ENCODE data around the gene FAM114A2. TPM values are rescaled to one million over a fixed set of nuclear protein-coding genes. Genes with fewer than 3 reads are reported as not detected.
A peak's percentile ranks its signal among the peaks of the same experiment; 100 is the strongest.
"Not testable (repeated sequence)": the region's sequence is repeated elsewhere in the genome, so short reads cannot be mapped to it uniquely, and the experiment has no call there.

Gene FAM114A2
- polyA plus RNA-seq, 4 donors: 7.2 to 18.5 (median 10.8) TPM

GRCh38 chr5:154077696-154078095, 39.0 kb upstream of the FAM114A2 start:
- FAIRE-seq (peak; percentile 36), DNase-seq (peak; percentile 68 to 96)
- Histone ChIP-seq H3K36me3 (ENCODE audit: control insufficient read depth in 3 of 3, insufficient read depth in 2 of 3, low read depth in 1 of 3, low read length in 3 of 3) (no peaks in the 10 kb centered on the region), H3K27me3 (ENCODE audit: control insufficient read depth in 3 of 3, insufficient read depth in 3 of 3, low read length in 3 of 3) (no peaks in the 10 kb centered on the region), H3K9me3 (ENCODE audit: control insufficient read depth in 2 of 2, insufficient read depth in 1 of 2, low read depth in 1 of 2, low read length in 1 of 2) (no peaks in the 10 kb centered on the region), H3K4me3 (ENCODE audit: low read depth in 1 of 3, low read length in 3 of 3) (no peak overlapping the region), H3K4me1 (ENCODE audit: control insufficient read depth in 3 of 3, insufficient read depth in 2 of 3, low read depth in 1 of 3, low read length in 2 of 3) (peaks cover 7 to 9% (median 7%) of the 10 kb centered on the region in 3 donors), H3K27ac (ENCODE audit: low read depth in 1 of 3, low read length in 2 of 3) (peak overlapping the region in 1 of 3 donors; percentile 17)
- WGBS, 3 donors: 13 to 37% (median 26%) methylated on average over 1 of the region's 1 CpG

GRCh38 chr5:154076240-154076922, 37.7 kb upstream of the FAM114A2 start:
- no peaks in the 10 kb centered on the region for H3K27me3 ChIP-seq (ENCODE audit: control insufficient read depth in 3 of 3, insufficient read depth in 3 of 3, low read length in 3 of 3)
- WGBS, 3 donors: 60 to 83% (median 63%) methylated on average over 5 of the region's 5 CpGs
- FAIRE-seq (no peak), DNase-seq (peak in 1 of 2 donors; percentile 26)
- H3K36me3 ChIP-seq (ENCODE audit: control insufficient read depth in 3 of 3, insufficient read depth in 2 of 3, low read depth in 1 of 3, low read length in 3 of 3): no peaks in the 10 kb centered on the region
- H3K9me3 ChIP-seq (ENCODE audit: control insufficient read depth in 2 of 2, insufficient read depth in 1 of 2, low read depth in 1 of 2, low read length in 1 of 2): no peaks in the 10 kb centered on the region
- H3K27ac ChIP-seq (ENCODE audit: low read depth in 1 of 3, low read length in 2 of 3): no peak overlapping the region
- H3K4me1 ChIP-seq (ENCODE audit: control insufficient read depth in 3 of 3, insufficient read depth in 2 of 3, low read depth in 1 of 3, low read length in 2 of 3): peaks cover 7 to 9% (median 9%) of the 10 kb centered on the region in 3 donors
- H3K4me3 ChIP-seq (ENCODE audit: low read depth in 1 of 3, low read length in 3 of 3): no peak overlapping the region

- 9 to 28% (median 23%) methylated on average over 18 of the region's 18 CpGs for WGBS, 3 donors
These were observed 33.9 kb upstream of the FAM114A2 start for GRCh38 chr5:154072414-154073171.

GRCh38 chr5:154071799-154072413, 33.2 kb upstream of the FAM114A2 start:
- Histone ChIP-seq H3K27me3 (ENCODE audit: control insufficient read depth in 3 of 3, insufficient read depth in 3 of 3, low read length in 3 of 3) (no peaks in the 10 kb centered on the region), H3K4me1 (ENCODE audit: control insufficient read depth in 3 of 3, insufficient read depth in 2 of 3, low read depth in 1 of 3, low read length in 2 of 3) (peaks cover 0 to 4% (median 0%) of the 10 kb centered on the region in 3 donors), H3K36me3 (ENCODE audit: control insufficient read depth in 3 of 3, insufficient read depth in 2 of 3, low read depth in 1 of 3, low read length in 3 of 3) (no peaks in the 10 kb centered on the region), H3K9me3 (ENCODE audit: control insufficient read depth in 2 of 2, insufficient read depth in 1 of 2, low read depth in 1 of 2, low read length in 1 of 2) (peaks cover 0 to 10% of the 10 kb centered on the region in 2 donors), H3K4me3 (ENCODE audit: low read depth in 1 of 3, low read length in 3 of 3) (no peak overlapping the region), H3K27ac (ENCODE audit: low read depth in 1 of 3, low read length in 2 of 3) (peak overlapping the region in 1 of 3 donors; percentile 51)
- FAIRE-seq (no peak), DNase-seq (no peak)
- WGBS, 3 donors: 38 to 54% (median 48%) methylated on average over 2 of the region's 2 CpGs

More at GRCh38 chr5:154072414-154073171, 33.9 kb upstream of the FAM114A2 start:
- Histone ChIP-seq H3K27ac (ENCODE audit: low read depth in 1 of 3, low read length in 2 of 3) (peak overlapping the region in 1 of 3 donors; percentile 24), H3K36me3 (ENCODE audit: control insufficient read depth in 3 of 3, insufficient read depth in 2 of 3, low read depth in 1 of 3, low read length in 3 of 3) (no peaks in the 10 kb centered on the region), H3K9me3 (ENCODE audit: control insufficient read depth in 2 of 2, insufficient read depth in 1 of 2, low read depth in 1 of 2, low read length in 1 of 2) (peaks cover 0 to 10% of the 10 kb centered on the region in 2 donors), H3K27me3 (ENCODE audit: control insufficient read depth in 3 of 3, insufficient read depth in 3 of 3, low read length in 3 of 3) (no peaks in the 10 kb centered on the region), H3K4me1 (ENCODE audit: control insufficient read depth in 3 of 3, insufficient read depth in 2 of 3, low read depth in 1 of 3, low read length in 2 of 3) (peaks cover 0 to 8% (median 2%) of the 10 kb centered on the region in 3 donors), H3K4me3 (ENCODE audit: low read depth in 1 of 3, low read length in 3 of 3) (no peak overlapping the region)
- FAIRE-seq (no peak), DNase-seq (peak; percentile 88 to 90)

GRCh38 chr5:154069854-154070253, 31.1 kb upstream of the FAM114A2 start:
- not testable (repeated sequence) for FAIRE-seq; H3K36me3 ChIP-seq (ENCODE audit: control insufficient read depth in 3 of 3, insufficient read depth in 2 of 3, low read depth in 1 of 3, low read length in 3 of 3); H3K4me1 ChIP-seq (ENCODE audit: control insufficient read depth in 3 of 3, insufficient read depth in 2 of 3, low read depth in 1 of 3, low read length in 2 of 3); H3K27me3 ChIP-seq (ENCODE audit: control insufficient read depth in 3 of 3, insufficient read depth in 3 of 3, low read length in 3 of 3); H3K9me3 ChIP-seq (ENCODE audit: control insufficient read depth in 2 of 2, insufficient read depth in 1 of 2, low read depth in 1 of 2, low read length in 1 of 2); H3K4me3 ChIP-seq (ENCODE audit: low read depth in 1 of 3, low read length in 3 of 3)
- peak in 1 of 2 donors; percentile 95 for DNase-seq
- 29 to 67% (median 49%) methylated on average over 5 of the region's 5 CpGs for WGBS, 3 donors
- H3K27ac ChIP-seq (ENCODE audit: low read depth in 1 of 3, low read length in 2 of 3): peak overlapping the region in 1 of 3 donors; percentile 69

GRCh38 chr5:154065971-154066370, 27.3 kb upstream of the FAM114A2 start:
- no peaks in the 10 kb centered on the region for H3K27me3 ChIP-seq (ENCODE audit: control insufficient read depth in 3 of 3, insufficient read depth in 3 of 3, low read length in 3 of 3)
- no peaks in the 10 kb centered on the region for H3K4me1 ChIP-seq (ENCODE audit: control insufficient read depth in 3 of 3, insufficient read depth in 2 of 3, low read depth in 1 of 3, low read length in 2 of 3)
- no peak overlapping the region for H3K27ac ChIP-seq (ENCODE audit: low read depth in 1 of 3, low read length in 2 of 3)
- H3K9me3 ChIP-seq (ENCODE audit: control insufficient read depth in 2 of 2, insufficient read depth in 1 of 2, low read depth in 1 of 2, low read length in 1 of 2): peaks cover 0 to 10% of the 10 kb centered on the region in 2 donors
- no peak for DNase-seq
- no peaks in the 10 kb centered on the region for H3K36me3 ChIP-seq (ENCODE audit: control insufficient read depth in 3 of 3, insufficient read depth in 2 of 3, low read depth in 1 of 3, low read length in 3 of 3)
- FAIRE-seq: no peak
- H3K4me3 ChIP-seq (ENCODE audit: low read depth in 1 of 3, low read length in 3 of 3): no peak overlapping the region

GRCh38 chr5:154063372-154063771, 24.7 kb upstream of the FAM114A2 start:
- DNase-seq (no peak), FAIRE-seq (no peak)
- Histone ChIP-seq H3K36me3 (ENCODE audit: control insufficient read depth in 3 of 3, insufficient read depth in 2 of 3, low read depth in 1 of 3, low read length in 3 of 3) (no peaks in the 10 kb centered on the region), H3K27ac (ENCODE audit: low read depth in 1 of 3, low read length in 2 of 3) (no peak overlapping the region), H3K4me3 (ENCODE audit: low read depth in 1 of 3, low read length in 3 of 3) (no peak overlapping the region), H3K9me3 (ENCODE audit: control insufficient read depth in 2 of 2, insufficient read depth in 1 of 2, low read depth in 1 of 2, low read length in 1 of 2) (no peaks in the 10 kb centered on the region), H3K27me3 (ENCODE audit: control insufficient read depth in 3 of 3, insufficient read depth in 3 of 3, low read length in 3 of 3) (no peaks in the 10 kb centered on the region), H3K4me1 (ENCODE audit: control insufficient read depth in 3 of 3, insufficient read depth in 2 of 3, low read depth in 1 of 3, low read length in 2 of 3) (peaks cover 0 to 10% (median 8%) of the 10 kb centered on the region in 3 donors)

- no peak overlapping the region for H3K27ac ChIP-seq (ENCODE audit: low read depth in 1 of 3, low read length in 2 of 3)
- no peaks in the 10 kb centered on the region for H3K27me3 ChIP-seq (ENCODE audit: control insufficient read depth in 3 of 3, insufficient read depth in 3 of 3, low read length in 3 of 3)
- WGBS, 3 donors: 92 to 95% (median 93%) methylated on average over 3 of the region's 3 CpGs
- peaks cover 0 to 17% (median 12%) of the 10 kb centered on the region in 3 donors for H3K4me1 ChIP-seq (ENCODE audit: control insufficient read depth in 3 of 3, insufficient read depth in 2 of 3, low read depth in 1 of 3, low read length in 2 of 3)
- H3K4me3 ChIP-seq (ENCODE audit: low read depth in 1 of 3, low read length in 3 of 3): no peak overlapping the region
- H3K36me3 ChIP-seq (ENCODE audit: control insufficient read depth in 3 of 3, insufficient read depth in 2 of 3, low read depth in 1 of 3, low read length in 3 of 3): peaks cover 0 to 2% (median 0%) of the 10 kb centered on the region in 3 donors
- FAIRE-seq (no peak), DNase-seq (no peak)
- no peaks in the 10 kb centered on the region for H3K9me3 ChIP-seq (ENCODE audit: control insufficient read depth in 2 of 2, insufficient read depth in 1 of 2, low read depth in 1 of 2, low read length in 1 of 2)
These were observed 21.9 kb upstream of the FAM114A2 start for GRCh38 chr5:154060606-154061005.
